ENCODE measurements around the gene CREB5.

- TF ChIP-seq CDX4 (CRISPR knock-in tag; IDR thresholded peaks at IDR 0.05; ENCODE audit: borderline replicate concordance) (no peak), SP1 (CRISPR knock-in tag; conservative IDR thresholded peaks at IDR 0.05) (no peak), MLX (CRISPR knock-in tag; IDR thresholded peaks at IDR 0.05) (no peak), ZNF232 (CRISPR knock-in tag; IDR thresholded peaks at IDR 0.05) (no peak), IRF1 (CRISPR knock-in tag; IDR thresholded peaks at IDR 0.05) (no peak), NR2C2 (CRISPR knock-in tag; IDR thresholded peaks at IDR 0.05) (no peak), FOXK1 (CRISPR knock-in tag; IDR thresholded peaks at IDR 0.05) (no peak), CREM (CRISPR knock-in tag; IDR thresholded peaks at IDR 0.05) (no peak), ATF2 (CRISPR knock-in tag; IDR thresholded peaks at IDR 0.05; ENCODE audit: borderline replicate concordance, low read depth) (no peak)
- TF ChIP-seq, protein P1, sequence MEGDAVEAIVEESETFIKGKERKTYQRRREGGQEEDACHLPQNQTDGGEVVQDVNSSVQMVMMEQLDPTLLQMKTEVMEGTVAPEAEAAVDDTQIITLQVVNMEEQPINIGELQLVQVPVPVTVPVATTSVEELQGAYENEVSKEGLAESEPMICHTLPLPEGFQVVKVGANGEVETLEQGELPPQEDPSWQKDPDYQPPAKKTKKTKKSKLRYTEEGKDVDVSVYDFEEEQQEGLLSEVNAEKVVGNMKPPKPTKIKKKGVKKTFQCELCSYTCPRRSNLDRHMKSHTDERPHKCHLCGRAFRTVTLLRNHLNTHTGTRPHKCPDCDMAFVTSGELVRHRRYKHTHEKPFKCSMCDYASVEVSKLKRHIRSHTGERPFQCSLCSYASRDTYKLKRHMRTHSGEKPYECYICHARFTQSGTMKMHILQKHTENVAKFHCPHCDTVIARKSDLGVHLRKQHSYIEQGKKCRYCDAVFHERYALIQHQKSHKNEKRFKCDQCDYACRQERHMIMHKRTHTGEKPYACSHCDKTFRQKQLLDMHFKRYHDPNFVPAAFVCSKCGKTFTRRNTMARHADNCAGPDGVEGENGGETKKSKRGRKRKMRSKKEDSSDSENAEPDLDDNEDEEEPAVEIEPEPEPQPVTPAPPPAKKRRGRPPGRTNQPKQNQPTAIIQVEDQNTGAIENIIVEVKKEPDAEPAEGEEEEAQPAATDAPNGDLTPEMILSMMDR (IDR thresholded peaks at IDR 0.05) = no peak
- TF ChIP-seq, protein P2, sequence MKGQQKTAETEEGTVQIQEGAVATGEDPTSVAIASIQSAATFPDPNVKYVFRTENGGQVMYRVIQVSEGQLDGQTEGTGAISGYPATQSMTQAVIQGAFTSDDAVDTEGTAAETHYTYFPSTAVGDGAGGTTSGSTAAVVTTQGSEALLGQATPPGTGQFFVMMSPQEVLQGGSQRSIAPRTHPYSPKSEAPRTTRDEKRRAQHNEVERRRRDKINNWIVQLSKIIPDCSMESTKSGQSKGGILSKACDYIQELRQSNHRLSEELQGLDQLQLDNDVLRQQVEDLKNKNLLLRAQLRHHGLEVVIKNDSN (CRISPR knock-in tag; IDR thresholded peaks at IDR 0.05) = no peak
- TF ChIP-seq, protein P3, sequence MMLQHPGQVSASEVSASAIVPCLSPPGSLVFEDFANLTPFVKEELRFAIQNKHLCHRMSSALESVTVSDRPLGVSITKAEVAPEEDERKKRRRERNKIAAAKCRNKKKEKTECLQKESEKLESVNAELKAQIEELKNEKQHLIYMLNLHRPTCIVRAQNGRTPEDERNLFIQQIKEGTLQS (CRISPR knock-in tag; conservative IDR thresholded peaks at IDR 0.05) = no peak
- TF ChIP-seq, protein P4, sequence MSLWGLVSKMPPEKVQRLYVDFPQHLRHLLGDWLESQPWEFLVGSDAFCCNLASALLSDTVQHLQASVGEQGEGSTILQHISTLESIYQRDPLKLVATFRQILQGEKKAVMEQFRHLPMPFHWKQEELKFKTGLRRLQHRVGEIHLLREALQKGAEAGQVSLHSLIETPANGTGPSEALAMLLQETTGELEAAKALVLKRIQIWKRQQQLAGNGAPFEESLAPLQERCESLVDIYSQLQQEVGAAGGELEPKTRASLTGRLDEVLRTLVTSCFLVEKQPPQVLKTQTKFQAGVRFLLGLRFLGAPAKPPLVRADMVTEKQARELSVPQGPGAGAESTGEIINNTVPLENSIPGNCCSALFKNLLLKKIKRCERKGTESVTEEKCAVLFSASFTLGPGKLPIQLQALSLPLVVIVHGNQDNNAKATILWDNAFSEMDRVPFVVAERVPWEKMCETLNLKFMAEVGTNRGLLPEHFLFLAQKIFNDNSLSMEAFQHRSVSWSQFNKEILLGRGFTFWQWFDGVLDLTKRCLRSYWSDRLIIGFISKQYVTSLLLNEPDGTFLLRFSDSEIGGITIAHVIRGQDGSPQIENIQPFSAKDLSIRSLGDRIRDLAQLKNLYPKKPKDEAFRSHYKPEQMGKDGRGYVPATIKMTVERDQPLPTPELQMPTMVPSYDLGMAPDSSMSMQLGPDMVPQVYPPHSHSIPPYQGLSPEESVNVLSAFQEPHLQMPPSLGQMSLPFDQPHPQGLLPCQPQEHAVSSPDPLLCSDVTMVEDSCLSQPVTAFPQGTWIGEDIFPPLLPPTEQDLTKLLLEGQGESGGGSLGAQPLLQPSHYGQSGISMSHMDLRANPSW (CRISPR knock-in tag; conservative IDR thresholded peaks at IDR 0.05; ENCODE audit: low read depth) = no peak
Observed at GRCh38 chr7:28536259-28536658, 123.9 kb downstream of the CREB5 start.
